ENCODE data around the gene IDI1.
"Not testable (repeated sequence)": the region's sequence is repeated elsewhere in the genome, so short reads cannot be mapped to it uniquely, and the experiment has no call there.

The IDI1 gene

GRCh38 chr10:1063232-1063865 lies 14.4 kb upstream of the IDI1 start:
- no peak for DNase-seq

DNA sequence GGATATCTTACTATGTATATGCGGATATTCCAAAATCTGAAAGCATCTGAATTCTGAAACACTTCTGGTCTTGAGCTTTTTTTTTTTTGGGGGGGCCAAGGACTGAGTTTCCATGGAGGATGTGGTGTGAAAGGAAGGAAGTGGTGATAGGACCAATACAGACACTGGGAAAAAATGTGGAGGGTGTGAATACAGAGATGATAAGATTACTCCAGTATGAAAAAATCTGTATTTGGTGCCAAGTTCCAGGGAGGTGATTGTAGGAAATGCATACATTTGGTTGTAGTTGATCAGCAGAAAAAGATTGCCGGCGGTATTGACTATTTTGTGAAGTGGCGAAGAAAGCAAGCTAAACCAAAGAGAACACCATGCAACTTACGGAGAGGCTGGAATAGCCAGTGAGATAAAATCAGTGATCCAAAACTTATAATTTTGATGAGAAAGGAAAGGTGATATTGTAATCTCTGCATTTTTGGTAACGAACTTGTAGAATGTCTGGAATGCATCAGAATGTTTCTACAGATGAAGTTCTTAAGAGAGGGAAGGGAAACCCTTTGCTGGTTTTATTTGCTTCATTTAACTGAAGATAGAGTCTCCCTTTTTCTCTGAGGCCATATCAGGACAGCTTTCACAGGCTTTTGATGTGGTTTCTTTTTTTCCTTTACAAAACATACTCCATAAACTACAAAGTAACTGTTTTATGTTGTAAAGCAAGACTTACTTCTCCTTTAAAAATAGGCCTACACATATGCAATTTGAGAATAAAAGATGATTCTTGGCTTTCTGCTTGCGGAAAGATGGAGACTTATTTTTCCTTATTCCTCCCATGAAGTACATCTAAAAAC lies 13.2 kb upstream of the IDI1 start:
- DNase-seq: no peak

DNA sequence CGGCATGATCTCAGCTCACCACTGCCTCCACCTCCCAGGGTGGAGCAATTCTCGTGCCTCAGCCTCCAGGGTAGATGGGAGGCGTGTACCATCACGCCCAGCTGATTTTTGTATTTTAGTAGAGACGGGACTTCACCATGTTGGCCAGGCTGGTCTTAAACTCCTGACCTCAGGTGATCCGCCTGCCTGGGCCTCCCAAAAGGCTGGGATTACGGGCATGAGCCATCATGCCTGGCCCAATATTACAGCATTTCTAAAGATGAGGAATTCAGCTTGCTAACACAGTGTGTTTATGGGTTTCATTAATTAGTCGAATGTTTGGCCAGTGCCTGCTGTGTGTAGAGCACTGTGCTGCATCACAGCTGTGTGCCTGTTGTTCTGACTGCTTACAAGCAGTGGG lies 11.0 kb upstream of the IDI1 start:
- DNase-seq: no peak

- DNase-seq: no peak
Observed at GRCh38 chr10:1058017-1058416, 9.1 kb upstream of the IDI1 start.

DNA sequence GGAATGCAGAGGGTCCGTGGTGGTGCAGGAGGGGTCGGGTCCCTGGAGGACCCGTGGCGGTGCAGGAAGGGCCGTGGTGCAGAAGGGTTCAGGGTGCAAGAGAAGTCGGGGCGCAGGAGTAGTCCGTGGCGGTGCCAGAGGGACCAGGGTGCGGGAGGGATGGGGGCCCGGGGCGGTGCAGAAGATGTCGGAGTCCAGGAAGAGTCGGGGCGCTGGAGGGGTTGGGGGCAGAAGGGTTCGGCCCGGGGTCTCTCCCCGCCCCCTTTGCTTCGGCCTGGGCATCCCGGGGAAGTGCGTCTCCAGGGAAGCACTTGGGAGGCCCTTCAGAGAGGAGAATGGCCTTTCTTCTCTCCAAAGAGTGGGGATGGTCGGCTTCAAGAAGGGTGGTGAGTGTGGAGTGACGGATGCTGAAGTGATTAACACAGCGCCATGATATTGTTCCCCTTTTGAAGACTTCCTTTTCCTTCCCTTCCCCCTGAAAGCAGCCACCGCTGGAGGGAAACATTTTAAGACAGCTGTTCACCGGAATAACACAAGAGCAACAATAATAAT lies 8.3 kb upstream of the IDI1 start:
- DNase-seq: no peak

GRCh38 chr10:1056326-1057105 lies 7.6 kb upstream of the IDI1 start, which contains the start of gene WDR37:
WDR37 (plus strand) TSS chr10:1056385; CDS start chr10:1072156, 15,771 bp downstream.
- DNase-seq: peak; percentile 94

DNA sequence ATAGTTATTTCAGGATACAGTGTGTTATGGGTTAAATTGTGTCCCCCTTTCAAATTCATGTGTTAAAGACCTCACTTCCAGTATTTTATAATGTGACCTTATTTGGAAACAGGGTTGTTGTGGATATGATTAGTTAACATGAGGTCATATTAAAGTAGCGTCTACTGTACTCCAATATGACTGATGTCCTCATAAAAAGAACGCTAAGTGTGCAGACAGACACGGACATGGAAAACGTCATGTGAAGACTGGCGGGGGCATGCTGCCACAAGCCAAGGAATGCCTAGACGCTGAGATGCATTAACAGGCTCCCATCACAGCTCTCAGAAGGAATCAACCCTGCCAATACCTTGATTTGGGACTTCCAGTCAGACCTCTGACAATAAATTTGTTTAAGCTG lies 5.8 kb upstream of the IDI1 start:
- DNase-seq: no peak

DNA sequence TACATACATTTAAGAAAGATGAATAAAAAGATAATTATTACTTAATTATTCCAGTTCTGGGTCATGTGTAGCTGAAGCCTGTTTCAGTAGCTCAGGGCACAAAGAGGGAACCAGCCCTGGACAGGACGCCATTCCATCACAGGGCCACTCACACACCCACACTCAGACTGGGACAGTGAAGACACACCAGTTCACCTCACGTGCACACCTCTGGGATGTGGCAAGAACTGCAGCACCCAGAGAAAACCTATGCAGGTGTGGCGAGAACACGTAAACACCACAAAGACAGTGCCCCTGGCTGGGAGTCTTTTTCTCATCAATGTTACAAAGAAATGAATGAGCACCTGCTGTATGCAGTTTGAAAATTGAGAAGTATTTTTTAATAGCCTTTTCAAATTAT lies 1.6 kb upstream of the IDI1 start:
- no peak for DNase-seq

DNA sequence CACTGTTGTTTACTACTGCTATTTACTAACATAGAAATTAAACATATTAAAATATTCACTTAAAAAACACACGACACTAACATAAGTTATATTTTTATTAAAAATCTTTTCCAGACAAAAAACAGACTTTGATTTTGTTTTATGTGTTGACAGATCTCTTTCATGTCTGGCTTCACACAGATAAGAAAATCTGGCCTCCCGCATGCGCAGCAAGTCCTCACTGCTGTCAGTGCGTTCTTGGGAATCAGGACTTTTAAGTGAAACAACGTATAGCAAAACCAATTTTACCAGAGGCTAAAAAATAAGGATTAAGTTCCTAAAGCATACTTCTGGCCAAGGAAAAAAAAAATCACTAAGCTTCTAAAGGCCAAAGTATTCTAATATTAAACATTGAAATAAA lies 1.2 kb upstream of the IDI1 start:
- peak; percentile 30 for DNase-seq

DNA sequence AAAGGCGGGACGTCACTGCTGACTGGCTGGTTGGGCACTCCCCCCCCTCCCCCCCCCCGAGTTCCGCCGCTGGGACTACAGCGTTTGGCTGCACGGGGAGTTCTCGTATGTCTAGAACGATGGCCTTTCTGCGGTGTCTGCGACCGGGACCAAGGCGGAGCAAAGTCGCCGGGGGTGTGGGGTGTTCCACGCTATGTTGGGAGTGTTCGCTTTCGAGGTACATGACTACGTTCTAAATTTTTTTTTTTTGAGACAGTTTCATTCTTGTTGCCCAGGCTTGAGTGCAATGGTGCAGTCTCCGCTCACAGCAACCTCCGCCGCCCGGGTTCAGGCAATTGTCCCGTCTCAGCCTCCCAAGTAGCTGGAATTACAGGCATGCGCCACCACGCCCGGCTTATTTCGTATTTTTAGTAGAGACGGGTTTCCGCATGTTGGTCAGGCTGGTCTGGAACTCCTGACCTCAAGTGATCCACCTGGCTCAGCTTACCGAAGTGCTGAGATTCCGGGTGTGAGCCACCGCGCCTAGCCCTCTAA lies 573 bp upstream of the IDI1 start:
- no peak for DNase-seq

GRCh38 chr10:1048349-1048731 lies 579 bp downstream of the IDI1 start:
- DNase-seq: no peak

DNA sequence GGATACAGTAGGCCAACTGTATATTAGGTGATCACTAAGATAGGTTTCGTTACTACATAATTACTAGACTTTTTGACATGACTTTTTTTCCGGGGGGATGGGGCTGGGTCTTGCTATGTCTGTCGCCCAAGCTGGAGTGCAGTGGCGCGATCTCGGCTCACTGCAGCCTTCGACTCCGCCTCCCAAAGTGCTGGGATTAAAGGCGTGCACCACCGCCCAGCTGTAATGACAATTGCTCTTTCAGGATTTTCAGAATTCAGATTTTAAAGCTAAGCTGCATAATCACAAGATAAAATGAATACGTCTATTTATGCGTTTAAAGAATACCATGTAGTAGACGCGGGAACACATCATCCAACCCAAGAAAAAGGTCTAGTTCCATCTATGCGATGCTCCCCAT lies 982 bp downstream of the IDI1 start:
- peak; percentile 70 for DNase-seq

GRCh38 chr10:1045415-1045814 lies 3.5 kb downstream of the IDI1 start:
- DNase-seq: no peak

- DNase-seq: no peak
Observed at GRCh38 chr10:1044964-1045363, 4.0 kb downstream of the IDI1 start.

DNA sequence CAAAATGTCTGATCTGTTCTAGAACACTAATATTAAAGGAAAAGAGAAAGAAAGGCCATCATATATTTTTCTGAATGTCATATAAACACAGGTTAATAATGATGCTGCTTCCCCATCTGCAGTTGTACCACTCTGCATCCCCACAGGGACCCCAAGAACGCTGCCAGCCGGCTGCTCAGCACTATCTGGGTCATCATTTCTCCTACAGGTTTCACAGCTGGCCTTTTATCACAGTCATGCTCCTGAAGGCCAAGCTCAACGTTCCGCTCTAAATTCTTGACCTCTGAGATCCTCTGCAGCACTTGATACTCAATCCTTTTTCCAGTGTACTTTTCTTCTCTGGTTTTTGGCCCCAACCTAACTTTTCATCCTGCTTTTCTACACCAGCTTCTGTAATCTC lies 4.8 kb downstream of the IDI1 start:
- peak; percentile 38 for DNase-seq

DNA sequence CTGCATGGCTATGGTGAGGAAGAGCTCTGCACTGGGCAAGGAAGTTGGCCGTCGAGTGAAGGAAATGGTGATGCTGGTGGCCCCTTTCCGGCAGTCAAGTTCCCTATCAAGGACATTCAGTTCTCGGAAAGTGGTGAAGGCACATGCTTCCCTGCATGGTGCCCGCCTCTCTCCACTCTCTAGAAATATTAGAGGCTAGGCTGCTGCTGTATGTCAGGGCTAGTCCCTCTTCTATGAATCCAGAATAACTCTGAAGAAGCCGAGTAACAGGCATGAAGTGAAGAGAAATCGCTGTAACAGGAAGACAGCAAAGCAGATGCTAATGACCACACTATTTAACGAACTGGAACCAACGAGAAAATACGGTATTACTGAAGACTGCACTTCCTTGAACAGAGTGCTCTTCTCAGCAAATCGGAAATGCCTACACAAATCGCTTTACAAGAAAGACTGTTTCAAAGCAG lies 5.4 kb downstream of the IDI1 start:
- DNase-seq: no peak

GRCh38 chr10:1041514-1041913 lies 7.4 kb downstream of the IDI1 start:
- DNase-seq: no peak

GRCh38 chr10:1040133-1040532 lies 8.8 kb downstream of the IDI1 start:
- no peak for DNase-seq

GRCh38 chr10:1038769-1039168 lies 10.2 kb downstream of the IDI1 start:
- DNase-seq: not testable (repeated sequence)

GRCh38 chr10:1037098-1037497 lies 11.8 kb downstream of the IDI1 start:
- DNase-seq: no peak

DNA sequence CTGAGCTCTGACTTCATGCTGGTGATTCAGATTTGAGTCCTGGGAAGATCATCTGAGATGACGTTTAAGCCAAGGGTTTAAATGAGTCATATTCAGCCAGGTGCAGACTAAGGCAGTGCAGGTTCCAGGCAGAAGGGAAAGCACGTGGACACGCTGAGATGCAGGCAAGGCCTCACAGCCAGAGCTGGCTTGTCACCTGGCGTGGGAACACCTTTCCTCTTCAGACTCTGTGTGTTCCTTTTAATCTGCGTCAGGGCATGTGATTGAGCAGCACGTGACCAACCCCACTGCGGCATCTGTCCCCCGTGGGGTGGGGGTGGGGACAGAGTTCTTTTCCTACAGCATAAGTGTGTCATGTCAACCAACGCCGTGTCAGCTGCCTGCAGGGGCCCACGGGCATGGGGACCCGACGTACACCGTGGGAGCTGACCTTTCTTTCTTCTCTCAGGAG lies 12.6 kb downstream of the IDI1 start:
- no peak for DNase-seq

DNA sequence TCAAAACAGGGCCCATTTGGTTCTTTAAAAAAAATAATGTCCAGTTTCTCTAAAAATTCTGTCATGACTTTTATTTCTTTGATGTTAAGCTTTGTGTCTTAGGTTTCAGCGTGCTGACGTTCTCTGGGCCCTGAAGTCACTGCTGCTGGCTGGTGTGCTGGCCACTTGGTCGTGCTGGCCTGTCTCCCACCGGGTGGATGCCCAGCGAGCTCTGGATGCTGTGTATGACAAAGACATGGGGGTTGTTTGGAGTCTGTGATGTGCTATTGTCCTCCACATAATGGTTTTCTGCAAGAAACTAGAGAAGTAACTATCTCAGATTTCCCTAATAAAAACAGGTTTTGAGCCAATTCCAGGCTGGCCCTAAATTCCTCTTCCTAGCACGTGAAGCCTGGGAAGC lies 13.7 kb downstream of the IDI1 start:
- DNase-seq: no peak

DNA sequence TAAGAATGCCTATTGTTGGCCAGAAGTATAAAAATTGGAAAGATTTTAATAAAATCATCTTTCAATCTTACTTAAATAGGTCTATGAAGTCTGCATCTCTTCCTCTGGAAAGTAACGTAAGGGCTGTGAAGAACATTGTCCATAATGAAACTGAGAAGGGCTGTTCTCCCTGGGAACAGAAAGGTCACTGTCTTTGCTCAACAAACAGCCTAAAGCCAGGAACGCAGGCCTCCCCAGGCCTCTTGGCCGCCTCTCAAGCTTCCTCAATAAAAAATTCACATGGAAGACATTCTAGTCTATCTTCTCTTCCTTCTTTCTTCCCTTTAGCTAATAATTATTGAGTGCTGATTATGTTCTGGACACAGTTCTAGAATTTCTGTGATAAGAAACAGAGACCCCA lies 14.2 kb downstream of the IDI1 start:
- no peak for DNase-seq
